DMS53 treated with DMSO at 0.1 percent for 48 hours (cell line): ENCODE results near the gene HRH3.

Source experiments
- DNase-seq: peaks from one replicate; lab custom pipeline; 2025; ENCODE audit not compliant: unreplicated experiment; lab: John Stamatoyannopoulos, UW

The HRH3 gene

DNA sequence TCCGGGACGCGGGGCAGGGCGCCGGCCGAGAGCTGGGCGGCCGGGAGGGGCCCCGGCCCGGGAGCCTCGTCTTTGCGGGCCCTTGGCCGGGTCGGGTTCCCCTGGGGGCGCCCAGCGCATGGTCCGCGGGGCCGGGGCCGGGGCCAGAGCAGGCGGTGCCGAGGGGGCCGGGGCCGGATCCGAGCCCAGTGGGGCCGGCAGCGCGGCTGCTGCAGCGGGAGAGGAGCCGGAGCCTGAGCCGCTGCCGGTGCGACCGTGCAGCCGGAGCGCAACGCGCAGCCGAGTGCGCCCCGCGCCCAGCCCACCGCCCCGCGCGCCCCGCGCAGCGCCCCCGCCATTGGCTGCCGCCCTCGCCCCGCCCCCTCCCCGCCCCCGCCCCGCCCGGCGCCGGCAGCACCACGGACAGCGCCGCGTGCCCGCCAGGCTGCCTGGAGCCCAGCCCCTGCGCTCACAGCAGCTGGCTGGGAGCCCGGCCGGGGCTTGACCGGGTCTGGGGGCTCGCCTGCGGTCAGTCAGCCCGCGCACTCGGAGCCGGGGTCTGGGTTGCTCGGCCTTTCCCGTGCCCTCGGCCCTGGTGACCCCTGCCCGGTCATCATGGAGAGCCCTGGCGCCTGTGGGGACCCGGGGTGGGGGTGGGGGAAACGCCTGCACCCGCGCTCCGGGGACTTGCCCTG, at the start of gene HRH3:
HRH3 (minus strand) TSS at position 287 of the 674 bp plus-strand sequence. CDS start 308 bp downstream, outside the sequence.
- no peak for DNase-seq

DNA sequence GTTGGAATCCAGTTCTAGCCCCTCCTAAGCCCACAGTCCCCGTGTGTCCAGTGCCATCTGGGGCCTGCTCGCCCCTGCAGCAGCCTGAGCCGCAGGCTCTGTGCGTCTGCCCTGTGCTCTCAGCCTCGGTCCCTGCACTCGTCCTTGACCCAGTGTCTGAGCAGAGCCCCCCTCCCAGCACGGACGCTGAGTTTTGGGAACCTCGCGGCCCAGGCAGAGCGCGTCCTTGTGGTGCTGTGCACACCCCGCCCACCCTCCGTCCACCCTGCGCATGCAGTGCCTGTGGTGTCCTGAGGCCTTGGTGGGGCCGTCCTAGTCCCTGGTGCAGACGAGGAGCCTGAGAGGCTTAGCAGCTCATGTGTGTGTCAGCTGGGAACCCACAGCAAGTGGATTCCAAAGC, 49.8 kb upstream of the HRH3 start:
- no peak for DNase-seq

DNA sequence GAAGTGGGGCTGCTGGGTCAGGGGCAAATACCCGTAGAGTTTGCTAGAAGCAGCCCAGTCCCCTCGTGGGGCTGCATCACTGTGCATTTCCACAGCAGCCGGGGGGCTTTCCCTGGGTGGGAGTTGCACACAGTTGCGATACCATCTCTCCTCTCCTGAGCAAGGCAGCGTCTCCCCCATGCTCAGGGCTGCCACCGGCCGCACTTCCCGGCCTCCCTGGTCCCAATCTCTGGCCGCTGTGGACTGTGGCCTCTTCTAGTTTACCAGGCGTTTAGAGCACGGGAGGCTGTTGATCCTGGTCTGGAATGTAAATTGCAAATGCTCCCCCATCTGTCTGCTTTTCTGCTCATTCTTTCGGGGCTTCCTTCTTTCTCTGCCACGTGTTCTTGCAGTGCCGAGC, 49.3 kb upstream of the HRH3 start:
- no peak for DNase-seq

DNA sequence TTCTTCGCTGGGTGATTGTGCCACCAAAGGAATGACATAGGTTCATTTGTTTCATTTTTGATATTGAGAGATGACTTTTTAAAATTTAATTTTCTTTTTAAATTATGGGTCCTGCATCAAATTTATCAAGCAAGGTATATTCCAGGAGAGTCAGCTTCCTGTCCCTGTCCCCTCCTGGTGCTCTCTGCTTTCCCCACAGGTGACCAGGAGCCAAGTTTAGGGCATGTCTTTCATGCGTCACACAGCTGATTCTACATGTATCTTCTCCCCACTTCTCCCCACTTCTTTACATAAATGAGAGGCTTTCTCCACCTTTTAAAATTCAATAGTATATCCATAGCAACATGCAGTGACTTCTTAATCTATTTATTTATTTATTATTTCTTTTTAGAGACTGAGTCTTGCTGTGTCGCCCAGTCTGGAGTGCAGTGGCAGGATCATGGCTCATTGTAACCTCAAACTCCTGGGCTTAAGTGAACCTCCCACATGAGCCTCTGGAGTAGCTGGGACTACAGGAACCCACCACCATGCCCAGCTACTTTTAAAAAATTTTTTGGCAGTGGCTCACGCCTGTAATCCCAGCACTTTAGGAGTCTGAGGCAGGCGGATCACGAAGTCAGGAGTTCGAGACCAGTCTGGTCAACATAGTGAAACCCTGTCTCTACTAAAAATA, 48.3 kb upstream of the HRH3 start:
- no peak for DNase-seq

DNA sequence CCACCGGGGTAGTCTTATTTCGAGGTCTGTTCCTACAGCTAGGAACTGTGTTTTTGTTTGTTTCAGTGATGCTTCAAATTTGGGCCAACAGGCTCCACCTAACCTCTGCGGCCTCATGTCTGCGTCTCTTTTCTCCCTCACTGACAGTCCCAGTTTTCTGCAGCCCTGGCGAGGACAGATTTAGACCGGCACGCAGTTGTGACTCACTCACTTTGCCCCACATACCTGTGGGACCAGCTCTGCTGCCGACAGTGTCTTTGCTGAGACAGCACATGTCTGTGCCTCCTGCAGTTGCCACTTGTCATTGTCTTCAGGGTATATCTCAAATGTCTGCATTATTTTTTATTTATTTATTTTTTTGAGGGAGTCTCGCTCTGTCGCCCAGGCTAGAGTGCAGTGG, 47.5 kb upstream of the HRH3 start:
- no peak for DNase-seq

DNA sequence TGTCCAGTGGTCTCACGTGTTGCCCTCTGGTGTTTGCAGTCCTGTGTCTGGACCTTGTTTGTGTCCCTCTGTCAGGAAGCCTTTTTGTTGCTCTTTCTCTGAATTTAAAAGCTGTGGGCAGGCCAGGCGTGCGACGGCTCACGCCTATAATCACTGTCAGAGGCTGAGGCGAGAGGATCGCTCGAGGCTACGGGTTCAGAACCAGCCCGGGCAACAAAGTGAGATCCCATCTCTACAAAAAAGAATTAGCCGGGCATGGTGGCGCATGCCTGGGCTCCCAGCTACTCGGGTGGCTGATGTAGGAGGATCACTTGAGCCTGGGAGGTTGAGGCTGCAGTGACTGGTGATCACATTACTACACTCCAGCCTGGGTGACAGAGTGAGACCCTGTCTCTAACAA, 46.8 kb upstream of the HRH3 start:
- no peak for DNase-seq

DNA sequence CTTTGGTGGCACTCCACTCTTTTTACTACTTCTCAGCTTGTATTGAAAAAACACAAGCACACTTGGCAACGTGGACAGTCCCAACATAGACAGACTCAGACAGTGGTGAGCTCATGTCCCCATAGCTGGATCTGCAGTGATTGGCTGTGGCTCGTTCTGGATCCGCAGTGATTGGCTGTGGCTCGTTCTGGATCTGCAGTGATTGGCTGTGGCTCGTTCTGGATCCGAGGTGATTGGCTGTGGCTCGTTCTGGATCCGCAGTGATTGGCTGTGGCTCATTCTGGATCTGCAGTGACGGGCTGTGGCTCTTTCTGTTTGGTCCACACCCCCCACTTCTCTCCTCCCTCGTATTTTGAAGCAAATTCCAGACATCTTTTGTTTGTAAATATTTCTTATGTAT, 46.3 kb upstream of the HRH3 start:
- DNase-seq, result no peak

DNA sequence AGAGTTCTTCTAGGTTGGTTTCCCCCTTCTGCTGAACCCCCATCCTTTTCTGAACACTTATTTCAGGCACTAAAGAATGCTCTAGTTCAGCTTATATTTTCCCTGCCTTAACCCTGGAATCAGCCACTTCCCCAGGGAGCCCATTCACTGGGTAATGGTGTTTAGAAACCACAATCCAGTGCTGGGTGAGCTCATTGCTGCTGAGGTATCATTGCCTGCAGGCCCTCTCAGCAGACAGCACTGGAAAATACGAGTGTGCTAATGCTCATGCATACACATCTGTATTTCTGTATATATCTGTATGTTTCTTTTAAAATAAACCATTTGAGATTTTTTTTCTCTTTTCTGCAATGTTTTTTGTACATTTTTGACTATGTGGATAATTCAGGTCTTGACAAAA, 45.3 kb upstream of the HRH3 start:
- no peak for DNase-seq

DNA sequence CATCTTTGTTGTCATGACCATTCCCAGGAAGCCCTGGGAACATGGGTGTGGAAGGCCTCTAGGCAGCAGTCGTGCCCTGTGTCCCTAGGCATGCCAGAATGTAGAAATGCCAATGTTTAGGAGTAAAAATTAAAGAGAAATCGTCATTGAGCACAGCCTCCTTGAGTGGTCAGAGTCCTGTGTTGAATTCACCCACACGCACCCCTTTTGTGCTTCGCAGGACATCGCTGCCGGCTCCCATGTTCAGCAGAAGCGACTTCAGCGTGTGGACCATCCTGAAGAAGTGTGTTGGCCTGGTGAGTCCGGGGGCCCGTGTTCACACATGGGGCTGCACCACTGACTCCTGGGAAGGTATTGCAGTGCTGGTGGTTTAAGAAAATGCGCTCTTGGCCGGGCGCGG, 43.3 kb upstream of the HRH3 start:
- DNase-seq, result no peak

DNA sequence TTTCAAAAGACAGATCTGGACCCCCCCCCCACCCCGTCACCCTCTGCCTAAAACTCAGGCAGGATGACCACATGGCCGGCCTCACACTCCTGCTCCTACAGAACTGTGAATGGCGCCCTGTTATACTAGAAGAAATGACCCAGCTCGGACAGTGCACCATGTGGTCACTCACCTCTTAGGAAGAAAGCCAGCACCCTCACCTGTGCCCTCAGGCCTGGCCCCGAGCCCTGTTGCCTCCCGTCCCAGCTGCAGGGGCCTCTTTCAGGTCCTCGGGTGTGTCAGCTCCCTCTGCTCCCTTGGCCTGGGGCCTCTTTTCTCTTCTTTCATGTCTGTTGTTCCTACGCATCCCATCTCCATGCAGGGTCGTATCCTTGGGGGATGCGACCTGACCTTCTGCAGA, 42.0 kb upstream of the HRH3 start:
- no peak for DNase-seq

DNA sequence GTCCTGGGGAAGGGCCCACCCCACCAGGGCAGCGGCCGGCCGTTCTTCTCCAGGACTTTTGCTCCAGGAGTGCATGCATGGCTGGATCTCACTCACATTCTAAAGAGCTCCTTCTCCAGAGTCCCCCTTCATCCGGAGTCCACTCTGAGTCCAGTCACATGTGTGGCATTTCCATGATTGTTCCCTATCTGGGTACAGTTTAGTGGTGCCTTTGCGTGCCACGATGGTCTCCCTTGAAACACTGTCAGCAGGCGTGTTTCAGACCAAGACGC, 39.2 kb upstream of the HRH3 start:
- no peak for DNase-seq

DNA sequence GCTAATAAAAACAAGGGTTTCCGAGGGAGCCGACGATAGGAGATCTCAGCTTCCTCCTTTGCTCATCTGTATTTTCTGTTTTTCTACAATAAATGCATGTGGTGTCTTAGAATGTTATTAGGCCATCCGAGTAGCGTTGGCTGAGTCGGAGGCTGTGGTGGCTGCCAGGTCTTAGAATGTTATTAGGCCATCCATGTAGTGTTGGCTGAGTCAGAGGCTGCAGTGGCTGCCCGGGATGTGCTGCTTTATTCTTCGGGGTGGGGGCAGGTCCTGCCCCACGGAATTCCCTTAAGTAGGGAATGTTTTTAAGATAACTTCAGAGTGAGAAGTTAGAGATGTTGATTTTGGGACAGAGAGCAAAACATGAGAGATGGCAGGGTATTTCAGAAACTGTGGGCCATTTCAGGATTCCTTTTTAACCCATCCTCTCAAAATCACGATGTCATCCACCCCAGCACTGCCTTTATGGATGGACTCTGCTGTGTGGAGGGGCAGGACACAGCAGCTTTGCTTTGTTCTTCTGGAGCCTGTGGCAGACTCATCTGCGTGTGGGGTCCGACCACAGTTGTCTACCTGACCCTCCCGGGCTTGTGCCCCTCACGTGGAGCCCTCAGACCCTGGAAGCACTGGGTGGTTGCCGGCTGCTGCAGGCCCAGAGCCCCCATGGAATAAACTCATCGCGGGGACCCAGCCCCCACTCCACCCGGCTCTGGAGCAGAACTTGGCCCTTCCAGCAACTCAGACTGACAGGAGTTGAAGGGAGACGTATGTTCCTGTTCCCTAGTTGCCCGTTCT, 38.6 kb upstream of the HRH3 start:
- DNase-seq, result no peak

DNA sequence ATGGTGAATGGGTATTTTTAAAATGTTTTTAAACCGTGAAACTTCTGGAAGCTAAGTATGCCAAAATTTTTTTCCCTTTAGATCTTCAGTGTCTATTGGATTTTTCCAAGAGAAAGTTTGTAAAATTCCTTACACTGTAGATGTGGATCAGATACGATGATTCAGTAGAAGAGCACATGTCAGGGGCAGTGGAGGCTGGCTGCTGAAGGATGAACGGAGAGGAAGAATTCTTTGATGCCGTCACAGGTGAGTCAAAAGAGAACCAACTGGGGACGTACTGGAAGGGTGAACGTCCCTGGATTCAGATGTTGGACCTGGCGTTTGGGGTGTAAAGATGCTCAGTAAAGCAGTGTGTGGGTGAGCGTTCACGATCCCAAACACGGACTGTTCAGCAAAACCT, 35.9 kb upstream of the HRH3 start:
- no peak for DNase-seq

DNA sequence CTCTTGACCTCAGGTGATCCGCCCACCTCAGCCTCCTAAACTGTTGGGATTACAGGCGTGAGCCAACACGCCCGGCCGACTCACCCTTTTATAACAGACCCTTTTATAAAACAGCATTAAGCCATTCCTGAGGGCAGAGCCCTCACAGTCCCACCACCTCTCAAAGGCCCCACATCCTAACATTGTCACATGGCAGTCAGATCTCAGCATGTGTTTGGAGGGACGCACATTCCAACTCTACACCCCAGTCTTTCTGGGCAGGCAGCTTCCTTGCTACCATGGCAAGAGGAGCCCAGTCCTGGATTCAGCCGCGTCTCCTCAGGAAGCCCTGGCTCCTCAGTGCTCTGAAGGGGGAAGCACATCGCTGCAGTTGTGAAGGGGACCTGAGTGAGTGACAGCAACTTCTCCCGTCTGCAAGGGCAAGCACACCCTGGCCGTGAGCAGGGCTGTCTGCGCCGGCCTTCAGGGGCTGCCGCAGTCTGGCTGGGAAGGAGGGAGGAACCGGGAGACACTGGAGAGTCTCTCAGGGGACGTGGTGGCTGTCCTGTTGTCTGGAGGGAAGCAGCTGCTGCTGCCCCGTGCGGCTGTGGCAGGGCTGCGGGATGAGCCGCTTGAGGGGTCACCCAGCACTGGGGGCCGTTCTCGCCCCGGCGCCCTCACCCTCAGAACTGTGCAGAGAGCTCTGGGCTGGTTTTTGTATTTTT, 34.1 kb upstream of the HRH3 start:
- DNase-seq, result no peak

DNA sequence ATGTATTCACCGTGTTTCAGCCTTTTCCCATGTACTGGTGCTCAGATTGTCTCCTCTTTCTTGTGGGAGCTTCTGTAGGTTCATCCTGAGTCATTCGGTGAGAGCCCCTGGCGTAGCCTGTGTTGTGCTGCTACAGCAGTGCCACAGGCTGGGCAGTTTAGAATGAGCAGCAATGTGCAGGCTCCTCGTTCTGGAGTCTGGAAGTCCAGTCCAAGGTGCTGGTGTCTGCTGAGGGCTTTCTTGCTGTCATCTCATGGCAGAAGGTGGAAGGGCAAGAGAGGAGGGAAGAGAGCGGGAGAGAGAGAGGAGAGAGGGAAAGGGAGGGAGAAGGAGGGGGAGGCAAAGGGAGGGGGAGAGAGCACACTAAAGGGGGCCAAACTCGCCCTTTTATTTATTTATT, 33.3 kb upstream of the HRH3 start:
- DNase-seq, result no peak

DNA sequence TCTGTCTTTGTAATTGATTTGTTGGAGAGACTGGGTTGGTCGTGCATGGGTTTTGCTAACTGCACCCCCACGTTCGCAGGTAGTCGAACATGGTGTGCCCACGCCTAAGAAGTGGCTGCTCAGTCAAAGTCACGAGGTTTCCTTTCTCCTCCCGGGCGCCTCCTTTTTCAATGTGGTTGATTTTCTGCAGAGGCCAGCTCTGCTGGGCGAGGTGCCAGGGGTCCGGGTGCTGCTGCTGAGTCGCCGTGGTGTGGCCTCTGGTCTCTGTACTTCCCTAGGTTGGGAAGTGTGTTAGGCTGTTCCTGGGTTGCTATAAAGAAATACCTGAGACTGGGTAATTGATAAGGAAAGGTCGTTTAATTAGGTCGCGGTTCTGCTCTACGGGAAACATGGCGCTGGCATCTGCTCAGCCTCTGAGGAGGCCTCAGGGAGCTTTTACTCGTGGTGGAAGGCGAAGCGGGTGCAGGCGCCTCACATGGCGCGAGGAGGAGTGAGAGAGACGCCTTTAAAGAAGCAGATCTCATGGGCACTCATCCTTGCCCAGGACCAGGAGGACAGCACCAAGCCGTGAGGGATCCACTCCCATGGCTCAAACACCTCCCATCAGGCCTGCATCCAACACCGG, 32.4 kb upstream of the HRH3 start:
- no peak for DNase-seq

DNA sequence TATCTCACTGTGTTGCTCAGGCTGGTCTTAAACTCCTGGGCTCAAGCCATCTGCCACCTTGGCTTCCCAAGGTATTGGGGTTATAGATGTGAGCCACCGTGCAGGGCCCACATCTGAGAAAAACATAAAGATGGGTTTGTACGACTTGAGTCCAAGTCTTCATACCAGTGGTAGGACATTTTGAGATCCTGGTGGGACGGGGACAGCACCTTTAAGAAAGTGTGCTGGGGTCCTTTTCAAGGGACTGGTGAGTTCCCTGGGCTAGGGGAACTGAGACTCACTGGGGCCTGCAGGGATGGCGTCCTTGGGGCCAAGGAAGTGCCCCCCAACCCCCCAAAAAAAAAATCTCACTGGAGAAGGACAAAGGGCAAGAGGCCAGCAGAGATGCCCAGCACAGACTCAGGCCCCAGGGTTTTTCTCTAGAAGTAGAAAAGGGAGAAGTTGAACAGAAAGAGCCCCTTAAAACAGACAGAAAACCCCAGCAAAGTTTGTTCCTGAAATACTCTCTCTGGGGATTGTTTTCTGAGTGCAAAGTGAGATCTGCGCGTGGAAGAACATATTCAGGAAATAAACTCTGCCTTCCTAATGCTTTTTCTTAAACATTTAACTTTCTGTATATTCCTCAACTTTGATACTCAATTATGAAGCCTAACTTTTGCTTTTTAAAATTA, 28.9 kb upstream of the HRH3 start:
- DNase-seq, result no peak

DNA sequence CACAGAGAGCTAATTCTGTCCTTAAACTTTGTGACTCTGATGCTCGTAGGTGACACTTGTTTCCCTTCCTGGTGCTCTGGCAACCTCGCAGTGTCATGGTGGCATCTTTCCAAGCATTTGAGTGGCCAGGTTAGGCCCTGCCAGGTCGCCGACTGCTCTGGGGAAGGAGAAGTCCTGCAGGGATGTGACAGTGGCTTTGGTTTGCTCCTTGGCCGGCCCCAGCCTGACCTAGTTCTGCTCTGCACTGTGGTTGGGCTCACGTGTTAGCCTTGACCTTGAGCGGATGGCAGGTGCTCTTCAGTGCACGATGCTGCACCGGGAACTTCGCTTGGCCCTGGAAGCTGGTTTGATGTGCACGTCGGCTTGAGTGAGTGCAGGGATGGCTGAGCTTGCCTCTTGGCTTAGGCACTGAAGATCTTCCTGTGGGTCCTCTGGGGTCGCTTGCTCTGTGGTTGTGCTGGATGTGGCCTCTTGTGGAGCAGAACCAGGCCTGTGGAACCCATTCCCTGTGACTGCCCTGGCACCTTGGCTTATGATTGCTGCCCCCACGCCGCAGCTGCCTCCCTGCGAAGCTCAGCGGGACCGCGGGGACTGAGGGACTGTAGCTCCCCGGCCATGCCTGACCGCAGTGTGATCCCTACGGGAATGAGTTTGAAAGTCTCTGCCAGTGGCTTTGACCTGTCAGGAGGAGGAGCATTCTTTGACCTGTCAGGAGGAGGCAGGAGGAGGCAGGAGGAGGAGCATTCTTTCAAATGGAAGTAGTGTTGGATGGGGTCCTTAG, 27.0 kb upstream of the HRH3 start:
- DNase-seq, result no peak

DNA sequence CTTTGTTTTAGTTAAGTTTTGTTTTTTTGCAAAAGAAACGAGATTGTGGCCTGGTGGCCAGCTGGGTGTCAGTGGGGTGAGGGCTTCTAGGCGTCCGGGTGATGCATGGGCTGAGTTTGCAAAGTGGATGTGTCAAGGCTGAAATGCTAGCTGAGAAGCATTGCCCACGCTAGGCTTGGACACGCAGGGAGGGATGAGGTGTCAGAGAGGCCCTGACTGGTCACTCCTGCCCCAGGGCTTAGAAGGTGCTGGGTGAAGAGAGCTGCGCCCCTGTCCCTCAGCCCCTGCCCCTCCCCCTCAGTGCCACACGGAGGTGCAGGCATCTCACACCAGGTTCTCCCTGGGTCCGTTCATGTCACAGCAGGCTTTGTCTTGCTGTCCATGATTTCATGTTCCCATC, 26.4 kb upstream of the HRH3 start:
- DNase-seq, result no peak

DNA sequence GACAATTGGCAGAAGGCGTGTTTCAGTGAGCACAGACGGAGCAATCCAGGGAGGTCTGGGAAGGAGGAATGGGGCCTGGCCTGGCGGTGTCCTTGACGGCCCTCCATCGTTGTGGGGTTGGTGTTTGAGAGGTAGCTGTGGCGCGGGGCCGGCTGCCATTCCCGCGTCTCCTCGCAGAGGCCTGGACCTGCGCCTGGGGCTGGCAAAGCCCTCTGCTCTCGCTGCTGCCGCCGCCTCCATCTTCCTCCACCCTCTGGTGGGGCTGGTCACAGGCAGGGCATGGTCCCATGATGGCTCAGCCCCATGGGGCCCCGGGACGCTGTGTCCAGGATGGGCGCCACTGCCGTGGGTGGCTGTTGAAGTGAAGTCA, 25.8 kb upstream of the HRH3 start:
- no peak for DNase-seq
